B cell (primary cell): ENCODE results near the gene KMO. TPM values are rescaled to one million over a fixed set of nuclear protein-coding genes. Genes with fewer than 3 reads are reported as not detected.

ENCODE experiments used
- ATAC-seq: fragments of 200-7000 bp; cut with Tn5 transposase; one replicate; pipeline ENCODE4 v1.10.0; 2021; ENCODE audit warnings: low read depth, mild to moderate bottlenecking, moderate number of reproducible peaks, moderate library complexity
- CTCF ChIA-PET: fragments of 350-600 bp; sonication (Branson Sonifier 250); formaldehyde crosslinking; loops from one replicate; lab custom pipeline; 2021; ENCODE audit warnings: antibody characterized with exemption, inconsistent platforms; lab: Charles Lee
- POLR2A ChIA-PET: fragments of 350-600 bp; sonication (Branson Sonifier 250); formaldehyde crosslinking; loops from one replicate; lab custom pipeline; 2021; ENCODE audit warnings: antibody characterized with exemption; lab: Charles Lee
- DNase-seq: peaks from one replicate; pipeline ENCODE4 v3.0.0; 2013
- H2AFZ ChIP-seq: 2 replicates; pipeline ENCODE4 v1.6.1; 2012; ENCODE audit warnings: mild to moderate bottlenecking, low read depth, low read length; ENCODE audit not compliant: insufficient read depth, poor library complexity, severe bottlenecking
- H3K27ac ChIP-seq, 2 donors: 1 replicate in 1 of 2; 2 replicates in 1 of 2; pipeline ENCODE4 v1.5.1; 2012 to 2013; ENCODE audit warnings: low read length in 2 of 2, mild to moderate bottlenecking in 2 of 2, moderate library complexity in 1 of 2
- H3K27me3 ChIP-seq, 4 experiments: fragments of 200-600 bp in 1 of 4; sonication (generic) in 1 of 4; replicated peaks in 1 of 4; 1 replicate in 2 of 4; 2 replicates in 2 of 4; pipeline versions ENCODE4 v1.6.1 to v1.7.0; 2013 to 2016; ENCODE audit warnings: low read length in 3 of 4, mild to moderate bottlenecking in 2 of 4, mixed read lengths in 1 of 4, moderate library complexity in 1 of 4; ENCODE audit not compliant: insufficient read depth in 4 of 4, control insufficient read depth in 3 of 4; ENCODE audit errors: control extremely low read depth in 1 of 4
- H3K36me3 ChIP-seq, 2 experiments: replicated peaks in 1 of 2; 1 replicate in 1 of 2; 2 replicates in 1 of 2; pipeline versions ENCODE4 v1.6.1 to v1.7.1; 2013; ENCODE audit warnings: low read length in 1 of 2; ENCODE audit not compliant: insufficient read depth in 2 of 2, control insufficient read depth in 1 of 2; ENCODE audit errors: control extremely low read depth in 1 of 2, extremely low read depth in 1 of 2
- H3K4me1 ChIP-seq, 2 donors: fragments of 200-600 bp in 1 of 2; sonication (generic) in 1 of 2; 1 replicate in 1 of 2; 2 replicates in 1 of 2; pipeline versions ENCODE4 v1.5.1 to v1.6.1; 2013 to 2017; ENCODE audit warnings: low read length in 2 of 2; ENCODE audit not compliant: control insufficient read depth in 2 of 2, insufficient read depth in 2 of 2
- H3K4me2 ChIP-seq: replicated peaks from 2 replicates; pipeline ENCODE3; 2012; ENCODE audit warnings: mild to moderate bottlenecking, low read depth, low read length; ENCODE audit not compliant: poor library complexity, severe bottlenecking
- H3K4me3 ChIP-seq, 5 experiments: fragments of 200-600 bp in 1 of 5; sonication (generic) in 1 of 5; 1 replicate in 3 of 5; 2 replicates in 2 of 5; pipeline versions ENCODE4 v1.5.1 to v1.7.0; 2011 to 2016; ENCODE audit warnings: low read length in 4 of 5, mild to moderate bottlenecking in 4 of 5, low read depth in 2 of 5, control low read depth in 1 of 5, moderate library complexity in 1 of 5; ENCODE audit not compliant: insufficient read depth in 1 of 5; ENCODE audit errors: control extremely low read depth in 1 of 5, extremely low read depth in 1 of 5
- H3K79me2 ChIP-seq: fragments of 200-600 bp; sonication (generic); one replicate; pipeline ENCODE4 v1.6.0; 2016; ENCODE audit warnings: low read length; ENCODE audit not compliant: control insufficient read depth, insufficient read depth
- H3K9ac ChIP-seq: fragments of 200-600 bp; sonication (generic); 2 replicates; pipeline ENCODE4 v1.6.1; 2017; ENCODE audit warnings: mild to moderate bottlenecking, low read length, moderate library complexity
- H3K9me3 ChIP-seq, 3 donors: one replicate each; pipeline versions ENCODE4 v1.6.1 to v1.7.1; 2013; ENCODE audit warnings: low read length in 2 of 3; ENCODE audit not compliant: control insufficient read depth in 2 of 3, insufficient read depth in 1 of 3; ENCODE audit errors: control extremely low read depth in 1 of 3
- H4K20me1 ChIP-seq: 2 replicates; pipeline ENCODE4 v1.6.0; 2012; ENCODE audit warnings: mild to moderate bottlenecking, low read length; ENCODE audit not compliant: insufficient read depth, control insufficient read depth, poor library complexity, severe bottlenecking
- H3K27ac Mint-ChIP-seq: one replicate; pipeline ENCODE4 v1.8.0; 2021; ENCODE audit warnings: mixed read lengths
- H3K27me3 Mint-ChIP-seq: one replicate; pipeline ENCODE4 v1.8.0; 2021; ENCODE audit warnings: mixed read lengths
- H3K4me1 Mint-ChIP-seq: one replicate; pipeline ENCODE4 v1.8.0; 2021; ENCODE audit warnings: mixed read lengths
- H3K4me3 Mint-ChIP-seq: one replicate; pipeline ENCODE4 v1.8.0; 2021; ENCODE audit warnings: mixed read lengths
- H3K9me3 Mint-ChIP-seq: one replicate; pipeline ENCODE4 v1.8.0; 2022; ENCODE audit warnings: mixed read lengths; ENCODE audit not compliant: insufficient read depth
- EZH2 ChIP-seq: IDR thresholded peaks from 2 replicates; pipeline ENCODE4 v1.6.1; 2012; ENCODE audit warnings: borderline replicate concordance, low read depth, mild to moderate bottlenecking, moderate library complexity, low read length; ENCODE audit not compliant: insufficient read depth, poor library complexity, severe bottlenecking
- WGBS: methylation state at CpG from one replicate; pipeline ENCODE4 v1.1.5; 2013; ENCODE audit warnings: missing lambda C conversion rate; ENCODE audit not compliant: insufficient coverage; 5-methylcytosine and 5-hydroxymethylcytosine counted together
- intact Hi-C: fragments of 100-400 bp; cut with micrococcal nuclease; formaldehyde crosslinking; loops from one replicate; pipeline ENCODE4 v1.10.0; 2022
- polyA plus RNA-seq: library from polyadenylated mRNA; depleted of rRNA; stranded (reverse); fragments of >200 nt; gene quantifications from 2 replicates; pipeline ENCODE4 v1.2.3, GENCODE V29; 2012
- total RNA-seq, 2 donors: library from RNA; stranded (reverse); fragments of 120-200 nt in 1 of 2; gene quantifications; 1 replicate in 1 of 2; 2 replicates in 1 of 2; pipeline versions ENCODE4 v1.2.3 to v1.2.4, GENCODE V29; 2013 to 2022
- TF ChIP-seq, protein P1 (sequence below): fragments of 200-600 bp; IDR thresholded peaks from one replicate; pipeline ENCODE4 v1.8.0; 2022; ENCODE audit warnings: antibody characterized with exemption, mild to moderate bottlenecking

The KMO gene
- total and polyA plus RNA-seq, 2 donors (not counting 1 experiment from before 2014, with no cell fraction given) = 14.0 to 34.0 TPM

DNA sequence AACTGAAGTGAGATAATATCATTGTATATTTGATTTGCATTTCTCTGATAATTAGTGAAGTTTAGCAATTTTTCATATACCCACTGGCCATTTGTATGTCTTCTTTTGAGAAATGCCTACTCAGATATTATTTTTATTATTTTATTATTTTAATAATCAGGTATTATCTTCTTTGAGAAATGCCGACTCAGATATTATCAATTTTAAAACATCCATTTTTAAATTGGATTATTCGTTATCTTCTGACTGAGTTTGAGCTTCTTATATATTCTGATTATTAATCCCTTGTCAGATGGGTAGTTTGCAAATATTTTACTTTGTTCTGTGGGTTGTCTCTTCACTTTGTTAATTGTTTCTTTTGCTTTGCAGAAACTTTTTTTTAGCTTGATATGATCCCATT lies 37.7 kb downstream of the KMO start:
- H3K27ac ChIP-seq = no peak overlapping the region
- CTCF ChIA-PET = interaction anchor here (1.0 to 1.1 kb wide), 2 partner anchors 10 to 42 kb away, joined by 3 to 4 read pairs; no protein-coding TSS in a partner anchor
- no peaks in the 10 kb centered on the region for H4K20me1 ChIP-seq
- POLR2A ChIA-PET = no interaction called here
- peaks cover 4% of the 10 kb centered on the region for H3K79me2 ChIP-seq
- ATAC-seq (no peak), DNase-seq (no peak)
- peaks cover 0 to 2% (median 0%) of the 10 kb centered on the region in 3 donors for H3K9me3 ChIP-seq
- H3K4me2 ChIP-seq = no peak overlapping the region
- TF ChIP-seq, protein P1, sequence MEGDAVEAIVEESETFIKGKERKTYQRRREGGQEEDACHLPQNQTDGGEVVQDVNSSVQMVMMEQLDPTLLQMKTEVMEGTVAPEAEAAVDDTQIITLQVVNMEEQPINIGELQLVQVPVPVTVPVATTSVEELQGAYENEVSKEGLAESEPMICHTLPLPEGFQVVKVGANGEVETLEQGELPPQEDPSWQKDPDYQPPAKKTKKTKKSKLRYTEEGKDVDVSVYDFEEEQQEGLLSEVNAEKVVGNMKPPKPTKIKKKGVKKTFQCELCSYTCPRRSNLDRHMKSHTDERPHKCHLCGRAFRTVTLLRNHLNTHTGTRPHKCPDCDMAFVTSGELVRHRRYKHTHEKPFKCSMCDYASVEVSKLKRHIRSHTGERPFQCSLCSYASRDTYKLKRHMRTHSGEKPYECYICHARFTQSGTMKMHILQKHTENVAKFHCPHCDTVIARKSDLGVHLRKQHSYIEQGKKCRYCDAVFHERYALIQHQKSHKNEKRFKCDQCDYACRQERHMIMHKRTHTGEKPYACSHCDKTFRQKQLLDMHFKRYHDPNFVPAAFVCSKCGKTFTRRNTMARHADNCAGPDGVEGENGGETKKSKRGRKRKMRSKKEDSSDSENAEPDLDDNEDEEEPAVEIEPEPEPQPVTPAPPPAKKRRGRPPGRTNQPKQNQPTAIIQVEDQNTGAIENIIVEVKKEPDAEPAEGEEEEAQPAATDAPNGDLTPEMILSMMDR = no peak
- no peak for TF ChIP-seq EZH2
- peaks cover 21 to 62% of the 10 kb centered on the region in 2 experiments for H3K36me3 ChIP-seq
- H3K4me1 Mint-ChIP-seq = peaks cover 15% of the 10 kb centered on the region
- no peaks in the 10 kb centered on the region for H3K27me3 ChIP-seq
- no peak overlapping the region for H3K4me3 ChIP-seq
- no peaks in the 10 kb centered on the region for H3K4me1 ChIP-seq
- no peak overlapping the region for H3K4me3 Mint-ChIP-seq
- peak overlapping the region; percentile 27 for H3K27ac Mint-ChIP-seq
- no CpG with 5 or more reads among the region's 2 CpGs for WGBS
- no peaks in the 10 kb centered on the region for H3K9me3 Mint-ChIP-seq
- H3K9ac ChIP-seq = no peak overlapping the region
- intact Hi-C loops = no loop called here
- H3K27me3 Mint-ChIP-seq = no peaks in the 10 kb centered on the region
- H2AFZ ChIP-seq = no peak overlapping the region

DNA sequence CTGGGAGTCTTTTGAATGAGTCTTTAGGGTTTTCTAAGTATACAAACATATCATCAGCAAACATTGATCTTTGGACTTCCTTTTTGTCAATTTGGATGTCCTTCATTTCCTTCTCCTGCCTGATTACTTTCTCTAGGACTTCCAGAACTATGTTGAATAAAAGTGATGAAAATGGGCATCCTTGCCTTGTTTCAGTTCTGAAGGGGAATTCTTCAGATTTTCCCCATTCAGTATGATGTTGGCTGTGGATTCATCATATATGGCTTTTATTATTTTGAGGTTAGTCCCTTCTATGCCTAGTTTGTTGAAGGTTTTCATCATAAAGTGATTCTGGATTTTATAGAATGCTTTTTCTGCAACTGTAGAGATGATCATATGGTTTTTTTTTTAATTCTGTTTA lies 42.0 kb downstream of the KMO start:
- ATAC-seq = no peak
- no peaks in the 10 kb centered on the region for H3K27me3 Mint-ChIP-seq
- CTCF ChIA-PET = interaction anchor here (1.0 kb wide), 1 partner anchor 37 kb away, joined by 3 read pairs; no protein-coding TSS in a partner anchor

More for the DNA sequence above, 42.0 kb downstream of the KMO start:
- Histone ChIP-seq H3K27me3 (no peaks in the 10 kb centered on the region), H3K36me3 (peaks cover 14 to 70% of the 10 kb centered on the region in 2 experiments), H3K9ac (no peak overlapping the region), H3K4me3 (no peak overlapping the region), H3K27ac (no peak overlapping the region), H3K4me2 (no peak overlapping the region), H2AFZ (no peak overlapping the region), H3K9me3 (peaks cover 0 to 6% (median 2%) of the 10 kb centered on the region in 3 donors), H3K79me2 (peaks cover 8% of the 10 kb centered on the region), H4K20me1 (no peaks in the 10 kb centered on the region), H3K4me1 (no peaks in the 10 kb centered on the region)
- no peak for TF ChIP-seq EZH2
- TF ChIP-seq, protein P1 = no peak
- intact Hi-C loops = no loop called here
- POLR2A ChIA-PET = no interaction called here
- Mint-ChIP-seq H3K27ac (no peak overlapping the region), H3K9me3 (peaks cover 7% of the 10 kb centered on the region), H3K4me3 (no peak overlapping the region), H3K4me1 (peaks cover 25% of the 10 kb centered on the region)
- DNase-seq = no peak
